ENCODE measurements around the gene SOCS2.
A peak's percentile ranks its signal among the peaks of the same experiment; 100 is the strongest.

SOCS2 gene

DNA sequence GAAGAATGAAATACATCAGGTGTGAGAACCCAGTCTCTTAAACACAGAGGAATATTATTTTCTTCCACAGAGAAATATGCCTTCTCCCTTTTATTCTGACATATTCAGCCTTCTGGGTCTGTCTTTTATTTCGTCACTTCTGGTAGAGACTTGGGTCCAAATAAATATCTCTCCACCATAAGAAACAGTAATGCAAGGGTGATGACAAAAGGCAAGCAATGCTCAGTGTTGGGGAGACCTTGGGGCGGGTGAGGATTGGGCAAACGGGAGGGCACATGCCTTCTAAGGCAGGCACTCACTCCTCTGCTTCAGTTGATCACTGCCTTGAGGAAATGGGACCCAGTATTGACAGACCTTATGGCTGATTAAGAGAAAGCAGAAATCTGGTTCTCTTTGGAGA lies 6.7 kb upstream of the SOCS2 start:
- TF ChIP-seq SIN3A (IDR thresholded peaks at IDR 0.05; ENCODE audit: borderline replicate concordance, insufficient read depth, low read length) (no peak), POLR2AphosphoS5 (IDR thresholded peaks at IDR 0.05; ENCODE audit: low read depth, low read length) (no peak), FOXP2 (optimal IDR thresholded peaks at IDR 0.05; ENCODE audit: borderline replicate concordance, extremely low read depth, extremely low read length, insufficient read depth) (no peak), TAF1 (IDR thresholded peaks at IDR 0.05; ENCODE audit: borderline replicate concordance, insufficient read depth, low read length) (no peak)
- TF ChIP-seq, protein P1, sequence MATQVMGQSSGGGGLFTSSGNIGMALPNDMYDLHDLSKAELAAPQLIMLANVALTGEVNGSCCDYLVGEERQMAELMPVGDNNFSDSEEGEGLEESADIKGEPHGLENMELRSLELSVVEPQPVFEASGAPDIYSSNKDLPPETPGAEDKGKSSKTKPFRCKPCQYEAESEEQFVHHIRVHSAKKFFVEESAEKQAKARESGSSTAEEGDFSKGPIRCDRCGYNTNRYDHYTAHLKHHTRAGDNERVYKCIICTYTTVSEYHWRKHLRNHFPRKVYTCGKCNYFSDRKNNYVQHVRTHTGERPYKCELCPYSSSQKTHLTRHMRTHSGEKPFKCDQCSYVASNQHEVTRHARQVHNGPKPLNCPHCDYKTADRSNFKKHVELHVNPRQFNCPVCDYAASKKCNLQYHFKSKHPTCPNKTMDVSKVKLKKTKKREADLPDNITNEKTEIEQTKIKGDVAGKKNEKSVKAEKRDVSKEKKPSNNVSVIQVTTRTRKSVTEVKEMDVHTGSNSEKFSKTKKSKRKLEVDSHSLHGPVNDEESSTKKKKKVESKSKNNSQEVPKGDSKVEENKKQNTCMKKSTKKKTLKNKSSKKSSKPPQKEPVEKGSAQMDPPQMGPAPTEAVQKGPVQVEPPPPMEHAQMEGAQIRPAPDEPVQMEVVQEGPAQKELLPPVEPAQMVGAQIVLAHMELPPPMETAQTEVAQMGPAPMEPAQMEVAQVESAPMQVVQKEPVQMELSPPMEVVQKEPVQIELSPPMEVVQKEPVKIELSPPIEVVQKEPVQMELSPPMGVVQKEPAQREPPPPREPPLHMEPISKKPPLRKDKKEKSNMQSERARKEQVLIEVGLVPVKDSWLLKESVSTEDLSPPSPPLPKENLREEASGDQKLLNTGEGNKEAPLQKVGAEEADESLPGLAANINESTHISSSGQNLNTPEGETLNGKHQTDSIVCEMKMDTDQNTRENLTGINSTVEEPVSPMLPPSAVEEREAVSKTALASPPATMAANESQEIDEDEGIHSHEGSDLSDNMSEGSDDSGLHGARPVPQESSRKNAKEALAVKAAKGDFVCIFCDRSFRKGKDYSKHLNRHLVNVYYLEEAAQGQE (IDR thresholded peaks at IDR 0.05; ENCODE audit: insufficient read depth in 1 of 2, low read depth in 2 of 2, low read length in 2 of 2), result no peak

DNA sequence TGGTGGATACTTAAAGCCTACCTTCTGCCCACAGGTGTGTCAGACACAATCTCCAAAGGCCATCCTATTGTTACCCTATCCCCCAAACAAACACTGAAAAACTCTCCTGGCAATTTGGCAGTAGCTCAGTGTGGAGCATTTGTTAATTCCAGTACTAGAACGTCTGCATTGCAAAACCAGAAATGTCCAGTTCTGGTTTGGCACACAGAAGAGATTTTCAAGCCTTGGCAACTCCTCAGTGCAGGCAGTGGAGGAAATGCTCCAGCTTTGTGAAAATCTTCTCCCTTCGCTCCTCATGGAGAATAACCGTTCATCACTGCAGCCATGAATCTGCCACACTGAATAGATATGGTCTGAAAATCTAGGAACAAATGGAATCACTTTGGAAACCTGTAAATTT lies 5.3 kb upstream of the SOCS2 start:
- TF ChIP-seq, protein P1 (IDR thresholded peaks at IDR 0.05; ENCODE audit: insufficient read depth in 1 of 2, low read depth in 2 of 2, low read length in 2 of 2), result no peak
- no peak for TF ChIP-seq TAF1 (IDR thresholded peaks at IDR 0.05; ENCODE audit: borderline replicate concordance, insufficient read depth, low read length)
- no peak for TF ChIP-seq POLR2AphosphoS5 (IDR thresholded peaks at IDR 0.05; ENCODE audit: low read depth, low read length)
- no peak for TF ChIP-seq FOXP2 (optimal IDR thresholded peaks at IDR 0.05; ENCODE audit: borderline replicate concordance, extremely low read depth, extremely low read length, insufficient read depth)
- no peak for TF ChIP-seq SIN3A (IDR thresholded peaks at IDR 0.05; ENCODE audit: borderline replicate concordance, insufficient read depth, low read length)

DNA sequence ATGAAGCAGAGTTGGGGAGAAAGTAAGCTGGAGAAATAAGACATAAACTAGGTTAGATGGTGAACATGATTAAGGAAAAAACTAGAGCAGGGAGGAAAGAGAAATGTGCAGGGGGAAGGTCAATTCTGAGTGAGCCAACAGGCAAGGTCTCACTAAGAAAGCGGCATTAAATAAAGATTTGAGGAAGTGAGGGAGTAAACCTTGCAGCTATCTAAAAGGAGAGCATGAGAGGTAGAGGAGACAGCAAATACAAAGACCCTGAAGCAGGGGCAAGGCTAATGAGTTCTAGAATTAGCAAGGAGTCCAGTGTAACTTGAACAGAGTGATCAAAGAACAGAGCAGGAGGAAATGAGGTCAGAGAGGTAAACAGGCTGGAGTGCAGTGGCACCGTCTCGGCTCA lies 4.4 kb upstream of the SOCS2 start:
- no peak for TF ChIP-seq POLR2AphosphoS5 (IDR thresholded peaks at IDR 0.05; ENCODE audit: low read depth, low read length)
- TF ChIP-seq FOXP2 (optimal IDR thresholded peaks at IDR 0.05; ENCODE audit: borderline replicate concordance, extremely low read depth, extremely low read length, insufficient read depth), result no peak
- TF ChIP-seq, protein P1 (IDR thresholded peaks at IDR 0.05; ENCODE audit: insufficient read depth in 1 of 2, low read depth in 2 of 2, low read length in 2 of 2), result no peak
- TF ChIP-seq SIN3A (IDR thresholded peaks at IDR 0.05; ENCODE audit: borderline replicate concordance, insufficient read depth, low read length), result no peak
- no peak for TF ChIP-seq TAF1 (IDR thresholded peaks at IDR 0.05; ENCODE audit: borderline replicate concordance, insufficient read depth, low read length)

DNA sequence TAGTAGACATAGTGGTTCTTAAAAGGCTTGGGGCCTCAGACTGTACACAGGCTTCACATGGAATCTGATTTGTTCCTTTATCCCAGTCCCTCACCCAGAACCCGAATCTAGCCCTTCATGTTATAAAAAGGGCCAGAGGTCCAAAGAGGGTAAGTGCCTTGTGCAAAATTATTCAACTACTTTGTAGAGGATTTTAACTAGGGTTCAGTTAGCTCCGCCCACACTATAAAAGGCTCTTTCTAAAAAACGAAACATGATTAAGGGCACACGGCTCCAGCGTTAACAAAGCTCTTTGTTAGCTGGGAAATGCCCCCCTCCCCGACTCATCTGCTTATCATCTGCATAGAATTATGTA lies 3.2 kb upstream of the SOCS2 start:
- no peak for TF ChIP-seq TAF1 (IDR thresholded peaks at IDR 0.05; ENCODE audit: borderline replicate concordance, insufficient read depth, low read length)
- 0 out of 2 replicates have a peak, but pooled peaks have one; percentile 12 for TF ChIP-seq SIN3A (IDR thresholded peaks at IDR 0.05; ENCODE audit: borderline replicate concordance, insufficient read depth, low read length)

DNA sequence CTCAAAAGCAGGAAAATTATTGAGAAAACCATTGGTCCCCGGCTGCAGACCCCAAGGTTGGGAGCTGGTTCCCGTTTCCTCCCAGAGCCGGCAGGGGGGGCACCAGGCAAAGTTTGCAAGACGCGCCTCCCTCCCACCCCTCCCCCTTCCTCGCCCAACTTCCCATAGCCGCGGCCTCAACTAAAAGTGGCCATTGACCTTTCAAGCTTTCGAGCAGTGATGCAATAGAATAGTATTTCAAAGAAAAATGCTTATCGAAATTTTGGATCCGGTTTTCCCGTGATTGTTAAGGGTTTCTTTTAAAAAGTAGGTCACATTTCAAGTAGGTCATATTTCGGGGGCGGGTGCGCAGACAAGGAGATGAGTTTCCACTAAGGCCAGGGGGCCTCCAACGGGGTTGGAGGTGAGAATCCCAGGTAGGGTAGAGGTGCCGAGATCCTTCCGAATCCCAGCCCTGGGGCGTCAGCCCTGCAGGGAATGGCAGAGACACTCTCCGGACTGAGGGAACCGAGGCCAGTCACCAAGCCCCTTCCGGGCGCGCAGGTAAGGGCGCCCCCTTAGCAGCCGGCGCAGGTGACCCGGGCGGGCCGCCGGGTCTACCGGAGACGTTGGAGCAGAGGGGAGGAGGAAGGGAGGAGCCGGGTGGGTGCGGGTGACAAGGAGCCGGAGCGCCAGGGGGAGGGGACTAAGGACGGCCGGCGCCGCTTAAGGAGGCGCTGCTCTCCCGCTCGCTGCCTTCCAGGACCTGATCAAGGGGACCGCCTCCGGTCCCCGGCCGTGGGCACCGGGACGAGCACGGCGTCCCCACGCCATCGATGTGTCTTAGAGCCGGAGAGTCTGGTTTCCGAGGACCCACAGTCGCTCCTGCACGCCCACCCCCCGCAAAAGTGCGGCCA lies 2.6 kb upstream of the SOCS2 start:
- TF ChIP-seq SIN3A (IDR thresholded peaks at IDR 0.05; ENCODE audit: borderline replicate concordance, insufficient read depth, low read length), result no peak
- no peak for TF ChIP-seq TAF1 (IDR thresholded peaks at IDR 0.05; ENCODE audit: borderline replicate concordance, insufficient read depth, low read length)
- TF ChIP-seq, protein P1 (IDR thresholded peaks at IDR 0.05; ENCODE audit: insufficient read depth in 1 of 2, low read depth in 2 of 2, low read length in 2 of 2), result no peak
- no peak for TF ChIP-seq POLR2AphosphoS5 (IDR thresholded peaks at IDR 0.05; ENCODE audit: low read depth, low read length)
- TF ChIP-seq FOXP2 (optimal IDR thresholded peaks at IDR 0.05; ENCODE audit: borderline replicate concordance, extremely low read depth, extremely low read length, insufficient read depth), result peak; percentile 56

Measured in PFSK-1 (cell line).